GM10266 (cell line): ENCODE measurements around the gene WDR36.

Experiments used
- DNase-seq: peaks from one replicate; pipeline ENCODE4 v3.0.0; 2012; ENCODE audit errors: extremely low spot score
- TF ChIP-seq, protein P1 (sequence below): IDR thresholded peaks from 2 replicates; pipeline ENCODE4 v1.5.1; 2012; ENCODE audit warnings: mild to moderate bottlenecking, low read depth; ENCODE audit not compliant: control insufficient read depth, insufficient read depth; ENCODE audit errors: missing control alignments

The WDR36 gene

GRCh38 chr5:111119221-111119620, 27.1 kb downstream of the WDR36 start:
- TF ChIP-seq, protein P1, sequence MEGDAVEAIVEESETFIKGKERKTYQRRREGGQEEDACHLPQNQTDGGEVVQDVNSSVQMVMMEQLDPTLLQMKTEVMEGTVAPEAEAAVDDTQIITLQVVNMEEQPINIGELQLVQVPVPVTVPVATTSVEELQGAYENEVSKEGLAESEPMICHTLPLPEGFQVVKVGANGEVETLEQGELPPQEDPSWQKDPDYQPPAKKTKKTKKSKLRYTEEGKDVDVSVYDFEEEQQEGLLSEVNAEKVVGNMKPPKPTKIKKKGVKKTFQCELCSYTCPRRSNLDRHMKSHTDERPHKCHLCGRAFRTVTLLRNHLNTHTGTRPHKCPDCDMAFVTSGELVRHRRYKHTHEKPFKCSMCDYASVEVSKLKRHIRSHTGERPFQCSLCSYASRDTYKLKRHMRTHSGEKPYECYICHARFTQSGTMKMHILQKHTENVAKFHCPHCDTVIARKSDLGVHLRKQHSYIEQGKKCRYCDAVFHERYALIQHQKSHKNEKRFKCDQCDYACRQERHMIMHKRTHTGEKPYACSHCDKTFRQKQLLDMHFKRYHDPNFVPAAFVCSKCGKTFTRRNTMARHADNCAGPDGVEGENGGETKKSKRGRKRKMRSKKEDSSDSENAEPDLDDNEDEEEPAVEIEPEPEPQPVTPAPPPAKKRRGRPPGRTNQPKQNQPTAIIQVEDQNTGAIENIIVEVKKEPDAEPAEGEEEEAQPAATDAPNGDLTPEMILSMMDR: no peak
- DNase-seq: no peak

- DNase-seq: no peak
- TF ChIP-seq, protein P1: no peak
Measured at GRCh38 chr5:111119856-111120255, 27.7 kb downstream of the WDR36 start.

- TF ChIP-seq, protein P1: no peak
- DNase-seq: no peak
Measured at GRCh38 chr5:111120911-111121310, 28.8 kb downstream of the WDR36 start.

GRCh38 chr5:111121926-111122325, 29.8 kb downstream of the WDR36 start:
- DNase-seq: no peak
- TF ChIP-seq, protein P1: no peak

DNA sequence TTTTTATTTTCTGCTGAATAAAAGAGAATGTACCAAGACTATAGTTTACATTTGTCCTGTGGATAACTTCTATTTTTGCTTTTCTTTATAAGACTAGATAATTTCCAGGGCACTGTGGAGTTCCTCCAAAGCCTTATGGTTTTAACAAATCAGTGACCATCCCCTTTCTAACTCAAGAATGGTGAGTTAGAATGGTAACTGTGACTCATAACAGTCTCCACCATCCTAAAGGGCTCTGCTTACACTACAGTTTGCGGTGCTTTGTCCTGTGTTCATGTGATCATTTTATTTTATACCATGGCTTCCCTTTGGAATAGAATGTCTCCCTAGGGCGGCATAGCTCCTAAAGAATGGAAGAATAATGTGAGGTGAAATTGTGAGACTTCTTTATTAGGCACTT, 30.2 kb downstream of the WDR36 start:
- TF ChIP-seq, protein P1: no peak
- DNase-seq: no peak

DNA sequence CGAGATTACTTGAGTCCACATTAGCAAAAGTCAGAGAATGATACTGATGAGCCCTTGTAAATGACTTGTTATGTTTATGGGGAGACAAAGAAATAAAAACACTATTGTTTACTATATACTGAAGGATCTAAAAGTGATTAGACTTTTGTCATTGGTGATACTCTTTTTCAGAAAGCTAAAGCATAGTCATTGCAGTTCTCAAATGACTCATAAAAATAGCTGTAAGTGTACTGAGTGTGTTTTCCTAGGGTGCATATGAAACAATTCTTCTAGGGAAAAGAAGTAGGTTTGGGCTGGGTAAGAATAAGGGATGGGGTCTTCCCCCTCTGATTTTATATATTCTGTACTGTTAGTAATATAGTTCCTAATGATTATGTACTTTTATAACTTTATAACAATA, 32.6 kb downstream of the WDR36 start:
- no peak for DNase-seq
- TF ChIP-seq, protein P1: no peak

DNA sequence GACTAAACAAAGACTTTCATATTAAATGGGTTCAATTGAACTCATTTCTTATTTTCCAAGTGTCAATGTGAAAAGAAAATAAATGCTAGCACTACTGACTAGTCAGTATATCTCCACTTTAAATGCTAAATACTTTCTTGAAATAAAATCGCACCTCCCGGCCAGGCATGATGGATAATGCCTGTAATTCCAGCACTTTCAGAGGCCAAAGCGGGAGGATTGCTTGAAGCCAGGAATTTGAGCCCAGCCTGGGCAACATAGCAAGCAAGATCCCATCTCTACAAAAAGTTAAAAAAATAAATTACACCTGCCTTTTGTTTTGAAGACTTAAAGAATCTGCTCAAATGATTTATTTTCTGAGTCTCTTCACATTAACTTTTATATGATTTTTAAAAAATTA, 34.7 kb downstream of the WDR36 start:
- TF ChIP-seq, protein P1: no peak

More for the DNA sequence above, 34.7 kb downstream of the WDR36 start:
- no peak for DNase-seq
